Measurements from ENCODE around the gene MRPS10. TPM values are rescaled to one million over a fixed set of nuclear protein-coding genes. Genes with fewer than 3 reads are reported as not detected.
"Not testable (repeated sequence)": the region's sequence is repeated elsewhere in the genome, so short reads cannot be mapped to it uniquely, and the experiment has no call there.

MRPS10 gene
- total RNA-seq, 6 experiments from 2014 or later = 17.7 to 35.3 (median 20.1) TPM

DNA sequence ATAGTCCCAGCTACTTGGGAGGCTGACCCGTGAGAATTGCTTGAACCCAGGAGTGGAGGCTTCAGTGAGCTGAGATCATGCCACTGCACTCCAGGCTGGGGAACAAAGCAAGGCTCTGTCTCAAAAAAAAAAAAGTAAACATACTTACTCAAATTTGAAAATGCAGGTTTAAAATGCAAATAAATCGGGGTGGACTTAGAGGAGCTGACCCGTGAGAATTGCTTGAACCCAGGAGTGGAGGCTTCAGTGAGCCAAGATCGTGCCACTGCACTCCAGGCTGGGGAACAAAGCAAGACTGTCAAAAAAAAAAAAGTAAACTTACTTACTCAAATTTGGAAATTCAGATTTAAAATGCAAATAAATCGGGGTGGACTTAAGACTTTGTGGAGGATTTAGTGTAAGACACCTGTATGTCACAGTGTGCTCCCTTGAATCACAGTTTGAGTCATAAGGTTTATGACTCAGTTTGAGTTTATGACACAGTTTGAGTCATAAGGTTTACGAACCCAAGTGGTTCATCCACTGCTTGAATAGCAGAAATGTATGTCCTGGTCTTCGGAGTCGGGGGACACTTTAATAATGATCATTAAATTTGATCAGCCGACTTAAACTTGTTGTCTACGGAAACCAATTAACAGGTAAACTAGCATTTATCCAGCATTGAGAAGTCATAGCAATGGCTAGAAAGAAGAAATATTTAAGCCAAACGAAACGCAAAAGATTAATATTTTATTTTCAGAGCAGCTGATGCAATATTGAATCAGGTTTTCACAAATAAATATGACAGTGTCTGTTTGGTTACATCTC lies 6.8 kb upstream of the MRPS10 start:
- ATAC-seq (no peak), DNase-seq (no peak)
- H3K27ac ChIP-seq = no peak overlapping the region
- H3K27me3 ChIP-seq = no peaks in the 10 kb centered on the region
- no peaks in the 10 kb centered on the region for H3K9me3 ChIP-seq
- H3K36me3 ChIP-seq = no peaks in the 10 kb centered on the region
- no peak for TF ChIP-seq POLR2A (IDR thresholded peaks at IDR 0.05)
- TF ChIP-seq, protein P1, sequence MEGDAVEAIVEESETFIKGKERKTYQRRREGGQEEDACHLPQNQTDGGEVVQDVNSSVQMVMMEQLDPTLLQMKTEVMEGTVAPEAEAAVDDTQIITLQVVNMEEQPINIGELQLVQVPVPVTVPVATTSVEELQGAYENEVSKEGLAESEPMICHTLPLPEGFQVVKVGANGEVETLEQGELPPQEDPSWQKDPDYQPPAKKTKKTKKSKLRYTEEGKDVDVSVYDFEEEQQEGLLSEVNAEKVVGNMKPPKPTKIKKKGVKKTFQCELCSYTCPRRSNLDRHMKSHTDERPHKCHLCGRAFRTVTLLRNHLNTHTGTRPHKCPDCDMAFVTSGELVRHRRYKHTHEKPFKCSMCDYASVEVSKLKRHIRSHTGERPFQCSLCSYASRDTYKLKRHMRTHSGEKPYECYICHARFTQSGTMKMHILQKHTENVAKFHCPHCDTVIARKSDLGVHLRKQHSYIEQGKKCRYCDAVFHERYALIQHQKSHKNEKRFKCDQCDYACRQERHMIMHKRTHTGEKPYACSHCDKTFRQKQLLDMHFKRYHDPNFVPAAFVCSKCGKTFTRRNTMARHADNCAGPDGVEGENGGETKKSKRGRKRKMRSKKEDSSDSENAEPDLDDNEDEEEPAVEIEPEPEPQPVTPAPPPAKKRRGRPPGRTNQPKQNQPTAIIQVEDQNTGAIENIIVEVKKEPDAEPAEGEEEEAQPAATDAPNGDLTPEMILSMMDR (IDR thresholded peaks at IDR 0.05) = no peak
- intact Hi-C loops (cut with DNase I) = loop anchor here in 1 of 2 donors (10.0 kb wide), 1 partner anchor 60 kb away; no protein-coding TSS in a partner anchor
- H3K4me1 ChIP-seq = peaks cover 0 to 9% (median 0%) of the 10 kb centered on the region in 4 donors
- H3K4me3 ChIP-seq = no peak overlapping the region
- WGBS (ENCODE audit: insufficient coverage, low coverage, low lambda C conversion rate, missing lambda C conversion rate) = 70% methylated on average over 12 of the region's 12 CpGs

DNA sequence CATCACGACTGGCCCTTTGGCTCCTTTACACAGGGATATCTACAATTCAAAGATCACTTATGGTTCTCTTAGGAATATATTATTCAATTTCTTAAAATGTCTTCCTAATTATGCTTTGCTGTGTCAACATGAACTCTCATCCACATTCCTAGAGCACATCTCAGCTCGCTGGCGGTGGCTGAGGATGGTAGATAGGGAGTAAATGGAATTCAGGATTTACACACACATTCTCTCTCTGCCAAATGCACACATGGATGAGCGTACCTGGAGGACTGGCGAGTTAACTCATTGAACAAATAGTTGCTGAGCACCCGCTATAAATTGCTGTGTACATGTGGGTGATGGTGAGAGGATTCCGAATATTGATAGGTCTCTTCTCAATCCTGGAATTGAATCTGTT lies 4.8 kb upstream of the MRPS10 start:
- DNase-seq (no peak), ATAC-seq (no peak)
- peaks cover 0 to 9% (median 0%) of the 10 kb centered on the region in 4 donors for H3K4me1 ChIP-seq
- intact Hi-C loops (cut with DNase I) = loop anchor here in 1 of 2 donors (10.0 kb wide), 1 partner anchor 58 kb away; no protein-coding TSS in a partner anchor
- TF ChIP-seq, protein P1 (IDR thresholded peaks at IDR 0.05) = no peak
- TF ChIP-seq POLR2A (IDR thresholded peaks at IDR 0.05) = no peak
- H3K36me3 ChIP-seq = no peaks in the 10 kb centered on the region
- no peak overlapping the region for H3K4me3 ChIP-seq
- WGBS (ENCODE audit: insufficient coverage, low coverage, low lambda C conversion rate, missing lambda C conversion rate) = 86% methylated on average over 6 of the region's 7 CpGs
- H3K9me3 ChIP-seq = no peaks in the 10 kb centered on the region
- no peak overlapping the region for H3K27ac ChIP-seq
- no peaks in the 10 kb centered on the region for H3K27me3 ChIP-seq

DNA sequence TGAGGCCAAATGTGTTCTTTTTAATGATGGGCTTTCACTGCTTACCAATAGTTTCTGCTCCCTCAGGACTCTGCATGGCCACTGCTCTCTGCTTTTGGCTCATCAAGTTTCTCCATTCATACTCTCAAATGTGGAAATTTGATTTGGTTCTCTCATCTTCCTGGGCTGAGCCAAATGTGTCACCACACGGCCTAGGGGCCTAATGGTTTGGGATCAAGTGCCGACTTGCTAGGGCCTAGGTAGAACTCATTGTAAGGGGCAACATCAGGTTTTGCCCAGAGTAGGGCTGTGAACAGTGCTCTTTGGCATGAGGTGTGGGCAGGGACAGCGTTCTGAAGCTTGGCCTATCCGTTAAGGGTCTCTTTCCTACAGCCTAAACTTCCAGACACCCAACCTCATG lies 3.9 kb upstream of the MRPS10 start:
- H3K27ac ChIP-seq = no peak overlapping the region
- ATAC-seq = no peak
- H3K4me3 ChIP-seq = no peak overlapping the region
- H3K9me3 ChIP-seq = no peaks in the 10 kb centered on the region
- peaks cover 0 to 8% (median 4%) of the 10 kb centered on the region in 4 donors for H3K4me1 ChIP-seq
- no peak for DNase-seq
- 83% methylated on average over 3 of the region's 4 CpGs for WGBS (ENCODE audit: insufficient coverage, low coverage, low lambda C conversion rate, missing lambda C conversion rate)
- intact Hi-C loops (cut with DNase I) = loop anchor here in 1 of 2 donors (10.0 kb wide), 1 partner anchor 57 kb away; no protein-coding TSS in a partner anchor
- TF ChIP-seq, protein P1 (IDR thresholded peaks at IDR 0.05) = no peak
- no peak for TF ChIP-seq POLR2A (IDR thresholded peaks at IDR 0.05)
- no peaks in the 10 kb centered on the region for H3K36me3 ChIP-seq
- H3K27me3 ChIP-seq = no peaks in the 10 kb centered on the region

- H3K36me3 ChIP-seq = no peaks in the 10 kb centered on the region
- no peaks in the 10 kb centered on the region for H3K9me3 ChIP-seq
- ATAC-seq (no peak), DNase-seq (no peak)
- intact Hi-C loops (cut with DNase I) = loop anchor here in 1 of 2 donors (10.0 kb wide), 1 partner anchor 56 kb away; no protein-coding TSS in a partner anchor
- 57% methylated on average over 5 of the region's 6 CpGs for WGBS (ENCODE audit: insufficient coverage, low coverage, low lambda C conversion rate, missing lambda C conversion rate)
- H3K27me3 ChIP-seq = no peaks in the 10 kb centered on the region
- no peak overlapping the region for H3K27ac ChIP-seq
- peaks cover 0 to 9% (median 4%) of the 10 kb centered on the region in 4 donors for H3K4me1 ChIP-seq
- H3K4me3 ChIP-seq = no peak overlapping the region
- TF ChIP-seq POLR2A (IDR thresholded peaks at IDR 0.05) = no peak
These were observed 3.1 kb upstream of the MRPS10 start for GRCh38 chr6:42220807-42221206.

GRCh38 chr6:42217157-42217518 lies 523 bp downstream of the MRPS10 start:
- Histone ChIP-seq H3K4me3 (peak overlapping the region; percentile 62 to 81 (median 69)), H3K9me3 (no peaks in the 10 kb centered on the region), H3K27me3 (no peaks in the 10 kb centered on the region), H3K27ac (peak overlapping the region; percentile 3 to 76 (median 35)), H3K4me1 (peaks cover 0 to 10% (median 4%) of the 10 kb centered on the region in 4 donors), H3K36me3 (peaks cover 0 to 19% (median 5%) of the 10 kb centered on the region in 4 donors)
- DNase-seq (no peak), ATAC-seq (peak in 1 of 4 donors; percentile 3)
- 1% methylated on average over 5 of the region's 5 CpGs for WGBS (ENCODE audit: insufficient coverage, low coverage, low lambda C conversion rate, missing lambda C conversion rate)
- intact Hi-C loops (cut with DNase I) = no loop called here
- TF ChIP-seq, protein P1 (IDR thresholded peaks at IDR 0.05) = no peak
- no peak for TF ChIP-seq POLR2A (IDR thresholded peaks at IDR 0.05)

DNA sequence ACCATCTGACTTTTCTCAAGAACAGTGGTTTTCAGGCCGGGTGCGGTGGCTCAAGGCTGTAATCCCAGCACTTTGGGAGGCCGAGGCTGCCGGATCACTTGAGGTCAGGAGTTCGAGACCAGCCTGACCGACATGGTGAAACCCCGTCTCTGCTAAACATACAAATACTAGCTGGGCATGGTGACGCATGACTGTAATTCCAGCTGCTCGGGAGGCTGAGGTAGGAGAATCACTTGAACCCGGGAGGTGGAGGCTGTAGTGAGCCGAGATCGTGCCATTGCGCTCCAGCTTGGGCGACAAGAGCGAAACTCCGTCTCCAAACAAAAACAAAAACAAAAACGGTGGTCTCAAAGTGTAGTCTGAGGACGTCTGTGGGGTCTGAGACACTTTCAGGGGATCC lies 1.2 kb downstream of the MRPS10 start:
- H3K27ac ChIP-seq; H3K9me3 ChIP-seq; H3K27me3 ChIP-seq; ATAC-seq; intact Hi-C loops (cut with DNase I); DNase-seq: not testable (repeated sequence)
- peaks cover 0 to 19% (median 5%) of the 10 kb centered on the region in 4 donors for H3K36me3 ChIP-seq
- peaks cover 0 to 16% (median 4%) of the 10 kb centered on the region in 4 donors for H3K4me1 ChIP-seq
- WGBS (ENCODE audit: insufficient coverage, low coverage, low lambda C conversion rate, missing lambda C conversion rate) = 68% methylated on average over 11 of the region's 18 CpGs
- peak overlapping the region in 2 of 3 donors; percentile 62 to 69 for H3K4me3 ChIP-seq
